Stimulated activated effector memory CD8-positive, alpha-beta T cell treated with anti-CD3 and anti-CD28 coated beads, Interleukin-12 subunit alpha, Interleukin-12 subunit beta, amount 100 ng/mL, for 72 hours (primary cell): Measurements from ENCODE around the gene C10orf105.
A peak's percentile ranks its signal among the peaks of the same experiment; 100 is the strongest.

ENCODE experiments used
- ATAC-seq: fragments of 150-1000 bp; cut with Tn5 transposase; 2 replicates; pipeline ENCODE4 v1.10.0; 2021
- DNase-seq, 2 donors: peaks; one replicate each; pipeline ENCODE4 v3.0.0; 2021 to 2022; ENCODE audit warnings: low spot score in 2 of 2
- H3K27ac Mint-ChIP-seq: one replicate; pipeline ENCODE4 v1.8.0; 2022; ENCODE audit warnings: mild to moderate bottlenecking, mixed read lengths
- H3K36me3 Mint-ChIP-seq: one replicate; pipeline ENCODE4 v1.8.0; 2022; ENCODE audit warnings: mild to moderate bottlenecking, mixed read lengths
- H3K4me1 Mint-ChIP-seq: one replicate; pipeline ENCODE4 v1.8.0; 2022; ENCODE audit warnings: mixed read lengths
- H3K4me3 Mint-ChIP-seq: one replicate; pipeline ENCODE4 v1.8.0; 2022; ENCODE audit warnings: mild to moderate bottlenecking, mixed read lengths
- H3K9me3 Mint-ChIP-seq: one replicate; pipeline ENCODE4 v1.8.0; 2022; ENCODE audit warnings: mixed read lengths

The C10orf105 gene

DNA sequence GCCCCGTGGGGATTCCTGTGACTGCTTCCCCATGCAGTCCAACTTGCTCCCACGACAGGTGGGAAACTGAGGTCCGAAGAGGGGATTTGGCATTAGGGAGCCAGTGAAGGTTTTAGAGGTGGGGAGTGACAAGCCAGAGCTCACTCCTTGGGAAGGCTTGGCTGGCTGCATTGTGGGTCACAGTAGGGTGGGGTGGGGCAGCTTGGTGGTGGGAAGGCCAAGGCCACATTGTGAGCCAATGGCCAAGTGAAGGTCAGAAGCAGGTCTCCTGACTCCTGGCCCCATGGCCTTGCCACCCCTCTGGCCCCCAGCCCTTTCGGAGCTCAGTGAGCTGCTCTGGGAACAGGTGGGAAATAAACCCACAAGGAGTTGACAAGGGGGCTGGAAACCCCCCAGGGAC lies 2.5 kb downstream of the C10orf105 start:
- Mint-ChIP-seq H3K27ac (peak overlapping the region; percentile 100), H3K4me3 (no peak overlapping the region), H3K9me3 (no peaks in the 10 kb centered on the region), H3K4me1 (peaks cover 58% of the 10 kb centered on the region), H3K36me3 (no peaks in the 10 kb centered on the region)
- ATAC-seq (no peak), DNase-seq (no peak)

GRCh38 chr10:71716426-71716825 lies 3.2 kb downstream of the C10orf105 start:
- no peaks in the 10 kb centered on the region for H3K9me3 Mint-ChIP-seq
- H3K36me3 Mint-ChIP-seq: no peaks in the 10 kb centered on the region
- ATAC-seq: no peak
- peak overlapping the region; percentile 100 for H3K27ac Mint-ChIP-seq
- peaks cover 51% of the 10 kb centered on the region for H3K4me1 Mint-ChIP-seq
- peak overlapping the region; percentile 79 for H3K4me3 Mint-ChIP-seq
- no peak for DNase-seq

GRCh38 chr10:71715860-71716259 lies 3.7 kb downstream of the C10orf105 start:
- no peaks in the 10 kb centered on the region for H3K36me3 Mint-ChIP-seq
- H3K4me3 Mint-ChIP-seq: peak overlapping the region; percentile 79
- H3K27ac Mint-ChIP-seq: peak overlapping the region; percentile 100
- DNase-seq (no peak), ATAC-seq (no peak)
- H3K9me3 Mint-ChIP-seq: no peaks in the 10 kb centered on the region
- H3K4me1 Mint-ChIP-seq: peaks cover 50% of the 10 kb centered on the region

GRCh38 chr10:71715026-71715425 lies 4.6 kb downstream of the C10orf105 start:
- DNase-seq (no peak), ATAC-seq (no peak)
- Mint-ChIP-seq H3K4me3 (peak overlapping the region; percentile 79), H3K9me3 (no peaks in the 10 kb centered on the region), H3K36me3 (no peaks in the 10 kb centered on the region), H3K27ac (peak overlapping the region; percentile 100), H3K4me1 (peaks cover 42% of the 10 kb centered on the region)

DNA sequence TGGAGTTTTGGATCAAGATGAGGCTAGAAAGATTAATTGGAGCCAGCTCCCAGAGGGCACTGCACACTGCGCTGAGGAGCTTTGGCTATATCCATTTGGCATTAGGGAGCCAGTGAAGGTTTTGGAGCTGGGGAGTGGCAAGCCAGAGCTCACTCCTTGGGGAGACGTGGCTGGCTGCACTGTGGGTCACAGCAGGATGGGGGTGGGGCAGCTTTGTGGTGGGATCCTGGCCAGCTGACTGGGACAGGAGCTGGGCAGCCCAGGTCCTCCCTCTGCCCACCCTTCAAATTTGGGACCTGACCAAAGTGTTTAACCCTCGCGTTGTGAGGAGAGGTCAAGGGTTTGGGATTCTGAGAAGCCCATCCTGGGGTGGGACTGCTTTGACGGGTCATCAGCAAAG lies 5.0 kb downstream of the C10orf105 start:
- DNase-seq (no peak), ATAC-seq (no peak)
- peaks cover 45% of the 10 kb centered on the region for H3K4me1 Mint-ChIP-seq
- H3K4me3 Mint-ChIP-seq: peak overlapping the region; percentile 79
- H3K27ac Mint-ChIP-seq: peak overlapping the region; percentile 100
- no peaks in the 10 kb centered on the region for H3K36me3 Mint-ChIP-seq
- H3K9me3 Mint-ChIP-seq: no peaks in the 10 kb centered on the region

DNA sequence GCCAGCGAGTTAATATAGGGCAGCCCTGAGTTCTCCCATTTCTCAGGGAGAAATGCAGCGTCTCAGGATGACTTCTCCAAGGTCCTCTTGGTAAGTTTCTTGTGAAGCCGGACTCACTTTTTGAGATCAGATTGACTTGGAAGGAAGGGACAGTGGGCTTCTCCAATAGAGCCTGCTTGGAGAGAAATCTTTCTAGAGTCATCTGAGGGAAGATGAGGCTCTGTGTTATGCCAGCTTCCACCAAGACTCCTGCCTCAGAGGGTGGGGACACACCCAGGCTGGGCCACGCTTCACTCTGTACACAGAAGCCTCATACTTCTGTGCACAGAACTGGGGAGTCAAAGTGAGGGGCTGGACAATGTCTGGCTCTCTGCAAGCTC lies 5.6 kb downstream of the C10orf105 start:
- Mint-ChIP-seq H3K36me3 (no peaks in the 10 kb centered on the region), H3K27ac (peak overlapping the region; percentile 100), H3K4me1 (peaks cover 51% of the 10 kb centered on the region), H3K4me3 (peak overlapping the region; percentile 79), H3K9me3 (no peaks in the 10 kb centered on the region)
- ATAC-seq: no peak
- no peak for DNase-seq

DNA sequence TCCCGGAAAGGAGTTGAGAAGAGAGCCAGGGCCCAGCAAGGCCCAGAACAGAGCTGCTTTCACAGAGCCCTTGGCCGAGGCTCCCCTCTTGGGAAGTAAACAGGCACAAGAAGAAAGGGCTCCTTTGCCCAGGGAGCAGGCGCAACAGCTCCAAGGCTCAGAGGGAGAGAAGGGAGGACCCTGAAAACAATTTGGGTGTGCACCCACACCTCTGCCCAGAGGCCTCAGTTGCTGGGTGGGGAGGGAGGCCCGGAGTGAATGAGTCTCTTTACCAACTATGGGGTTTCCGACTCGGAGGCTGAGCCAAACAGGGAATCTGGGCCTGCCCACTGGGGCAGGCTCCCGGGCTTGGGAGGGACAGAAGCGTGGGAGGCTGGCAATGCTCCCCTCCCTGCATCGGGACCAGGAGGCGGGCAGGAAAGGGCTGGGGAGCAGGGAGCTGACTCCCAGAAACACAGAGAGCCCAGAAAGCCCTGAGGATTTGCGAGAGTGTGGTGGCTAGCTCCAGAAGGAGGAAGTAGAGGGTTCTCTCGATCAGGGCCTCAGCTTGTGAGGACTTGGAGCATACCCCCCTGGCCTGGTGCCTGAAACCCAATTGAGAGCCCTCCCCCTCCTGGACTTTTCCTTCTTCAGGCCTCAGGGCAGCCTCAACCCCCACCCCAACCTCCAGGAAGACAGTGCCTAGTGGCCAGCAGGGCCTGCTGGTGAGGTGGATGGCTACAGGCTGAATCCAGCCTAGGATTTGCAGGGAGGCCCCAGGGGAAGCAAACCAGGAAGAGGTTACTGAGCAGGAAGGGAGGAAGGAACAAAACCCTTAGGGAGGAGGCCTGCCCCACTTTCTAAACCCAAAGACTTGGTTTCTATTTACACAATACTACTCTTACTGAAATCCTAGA lies 6.2 kb downstream of the C10orf105 start:
- ATAC-seq (peak; percentile 78), DNase-seq (peak in 1 of 2 donors; percentile 64)
- H3K36me3 Mint-ChIP-seq: no peaks in the 10 kb centered on the region
- peak overlapping the region; percentile 79 for H3K4me3 Mint-ChIP-seq
- peaks cover 52% of the 10 kb centered on the region for H3K4me1 Mint-ChIP-seq
- peak overlapping the region; percentile 100 for H3K27ac Mint-ChIP-seq
- H3K9me3 Mint-ChIP-seq: no peaks in the 10 kb centered on the region

GRCh38 chr10:71712572-71713134 lies 6.9 kb downstream of the C10orf105 start:
- DNase-seq (no peak), ATAC-seq (peak; percentile 19)
- Mint-ChIP-seq H3K4me3 (peak overlapping the region; percentile 79), H3K4me1 (peaks cover 59% of the 10 kb centered on the region), H3K9me3 (no peaks in the 10 kb centered on the region), H3K27ac (peak overlapping the region; percentile 100), H3K36me3 (no peaks in the 10 kb centered on the region)

GRCh38 chr10:71712170-71712569 lies 7.4 kb downstream of the C10orf105 start:
- Mint-ChIP-seq H3K36me3 (no peaks in the 10 kb centered on the region), H3K4me1 (peaks cover 61% of the 10 kb centered on the region), H3K9me3 (no peaks in the 10 kb centered on the region), H3K4me3 (peak overlapping the region; percentile 79), H3K27ac (peak overlapping the region; percentile 100)
- DNase-seq: no peak
- ATAC-seq: no peak

GRCh38 chr10:71711052-71711623 lies 8.4 kb downstream of the C10orf105 start:
- H3K9me3 Mint-ChIP-seq: no peaks in the 10 kb centered on the region
- peaks cover 58% of the 10 kb centered on the region for H3K4me1 Mint-ChIP-seq
- H3K27ac Mint-ChIP-seq: peak overlapping the region; percentile 60
- no peak for ATAC-seq
- no peak overlapping the region for H3K4me3 Mint-ChIP-seq
- no peaks in the 10 kb centered on the region for H3K36me3 Mint-ChIP-seq
- DNase-seq: no peak

DNA sequence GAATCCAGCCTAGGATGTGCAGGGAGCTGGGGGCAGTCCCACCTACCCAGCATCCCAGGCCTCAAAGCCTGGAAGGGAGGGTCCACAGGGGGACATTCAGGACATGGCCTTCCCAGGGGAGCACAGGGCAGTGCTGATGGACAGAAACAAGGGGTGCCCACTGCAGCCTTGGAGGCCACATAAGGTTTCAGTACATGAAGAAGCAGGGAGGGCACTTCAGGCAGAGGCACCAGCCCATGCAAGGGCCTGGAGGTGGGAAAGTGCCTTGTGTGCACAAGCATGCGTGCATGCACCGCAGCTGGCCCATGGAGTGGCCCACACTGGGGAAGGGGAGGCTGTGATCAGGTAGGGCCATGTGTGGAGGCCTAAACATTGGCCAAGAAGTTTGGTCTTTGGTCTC lies 9.1 kb downstream of the C10orf105 start:
- Mint-ChIP-seq H3K4me3 (no peak overlapping the region), H3K27ac (peak overlapping the region; percentile 60), H3K36me3 (no peaks in the 10 kb centered on the region), H3K9me3 (no peaks in the 10 kb centered on the region), H3K4me1 (peaks cover 52% of the 10 kb centered on the region)
- DNase-seq (no peak), ATAC-seq (no peak)

DNA sequence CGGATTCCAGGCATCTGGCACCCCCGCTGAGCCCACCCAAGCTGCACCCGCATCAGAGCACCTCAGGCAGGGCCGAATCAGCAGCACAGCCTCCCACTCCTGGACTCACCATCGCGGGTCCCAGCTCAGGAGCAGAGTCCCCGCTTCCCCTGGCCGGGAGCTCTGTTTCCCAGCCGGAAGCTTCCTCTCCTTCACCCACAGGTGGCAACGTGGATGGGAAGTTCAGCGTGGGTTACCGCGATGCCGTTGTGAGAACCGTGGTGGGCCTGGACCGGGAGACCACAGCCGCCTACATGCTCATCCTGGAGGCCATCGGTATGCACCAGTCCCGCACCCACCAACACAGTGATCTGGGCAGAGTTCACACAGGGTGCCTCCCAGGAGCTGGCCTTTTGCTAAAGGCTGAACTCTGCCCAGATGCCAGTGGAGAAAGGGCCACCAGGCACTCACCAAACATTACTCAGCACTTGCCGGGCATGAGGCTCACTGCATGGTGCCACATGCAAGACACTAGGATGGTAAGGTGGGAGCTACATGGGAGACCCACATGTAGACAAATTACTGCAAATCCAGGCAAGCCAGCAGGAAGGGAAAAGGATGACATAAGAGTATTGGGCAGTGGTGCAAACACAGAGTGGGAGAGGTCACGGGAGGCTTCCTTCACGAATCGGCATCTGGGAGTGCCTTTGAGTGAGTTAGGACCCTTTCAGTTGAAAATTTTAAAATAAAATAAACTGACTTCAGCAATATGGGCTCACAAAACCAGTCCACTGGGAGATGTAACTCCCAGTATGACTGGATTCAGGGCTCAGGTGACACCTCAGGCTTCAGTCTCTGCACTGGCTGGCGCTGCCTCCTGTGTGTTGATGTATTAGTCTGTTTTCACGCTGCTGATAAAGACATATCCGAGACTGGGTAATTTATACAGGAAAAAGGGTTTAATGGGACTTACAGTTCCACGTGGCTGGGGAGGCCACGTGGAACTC lies 10.4 kb downstream of the C10orf105 start:
- ATAC-seq (no peak), DNase-seq (no peak)
- Mint-ChIP-seq H3K36me3 (no peaks in the 10 kb centered on the region), H3K4me3 (no peak overlapping the region), H3K27ac (peak overlapping the region; percentile 60), H3K4me1 (peaks cover 39% of the 10 kb centered on the region), H3K9me3 (no peaks in the 10 kb centered on the region)

DNA sequence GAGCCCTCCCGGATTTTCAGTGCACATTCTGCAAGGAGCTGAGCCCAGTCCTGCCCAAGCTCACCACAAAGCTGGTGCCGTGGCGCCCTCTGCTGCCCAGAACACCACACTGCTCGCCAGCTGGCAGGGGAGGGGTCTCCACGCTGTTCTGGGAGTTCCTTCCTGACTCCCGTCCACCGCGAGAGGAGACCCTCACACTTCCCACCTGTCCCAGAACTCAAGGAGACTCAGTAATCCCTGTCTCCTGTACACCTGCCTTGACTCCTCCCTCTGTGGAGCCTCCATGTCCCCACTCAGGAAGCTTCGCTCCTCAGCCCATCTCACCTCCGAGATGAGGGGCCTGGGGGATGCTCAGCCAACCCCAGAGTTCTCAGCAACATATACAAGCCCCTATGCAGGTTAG lies 11.3 kb downstream of the C10orf105 start:
- Mint-ChIP-seq H3K36me3 (no peaks in the 10 kb centered on the region), H3K27ac (peak overlapping the region; percentile 48), H3K9me3 (no peaks in the 10 kb centered on the region), H3K4me1 (peaks cover 30% of the 10 kb centered on the region), H3K4me3 (no peak overlapping the region)
- DNase-seq (peak; percentile 55 to 79), ATAC-seq (peak; percentile 55)

DNA sequence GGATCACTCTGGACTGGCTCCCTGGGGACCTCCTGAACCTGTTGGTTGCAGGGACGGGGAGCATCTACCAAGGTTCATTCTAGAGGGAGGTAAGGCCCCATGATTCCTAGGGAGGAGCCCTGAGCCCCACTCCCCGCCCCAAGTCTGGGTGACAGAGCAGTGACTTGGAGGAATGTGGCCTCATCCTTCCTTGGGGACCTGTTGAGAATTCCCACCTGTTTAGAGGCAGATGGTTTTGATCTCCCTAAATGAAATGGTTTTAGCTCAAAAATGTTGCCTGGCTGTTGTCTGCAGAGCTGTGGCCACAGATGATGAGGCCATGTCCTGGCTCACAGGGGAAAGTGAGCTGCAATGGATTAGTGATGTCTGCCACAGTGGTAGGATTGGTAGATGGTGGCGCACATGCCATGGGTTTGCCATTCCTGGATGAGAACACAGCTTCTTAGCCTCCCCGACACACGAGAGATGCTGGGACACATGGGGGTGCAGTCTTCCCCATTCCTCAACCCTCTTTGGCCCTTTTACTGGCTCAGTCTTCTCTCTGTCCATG lies 12.3 kb downstream of the C10orf105 start:
- Mint-ChIP-seq H3K4me1 (peaks cover 20% of the 10 kb centered on the region), H3K9me3 (no peaks in the 10 kb centered on the region), H3K36me3 (no peaks in the 10 kb centered on the region), H3K27ac (no peak overlapping the region), H3K4me3 (no peak overlapping the region)
- DNase-seq (no peak), ATAC-seq (no peak)
